ENCODE results near the gene LY6G6D.

The LY6G6D gene

GRCh38 chr6:31737315-31737990 is 22.3 kb downstream of the LY6G6D start:
- DNase-seq: no peak

DNA sequence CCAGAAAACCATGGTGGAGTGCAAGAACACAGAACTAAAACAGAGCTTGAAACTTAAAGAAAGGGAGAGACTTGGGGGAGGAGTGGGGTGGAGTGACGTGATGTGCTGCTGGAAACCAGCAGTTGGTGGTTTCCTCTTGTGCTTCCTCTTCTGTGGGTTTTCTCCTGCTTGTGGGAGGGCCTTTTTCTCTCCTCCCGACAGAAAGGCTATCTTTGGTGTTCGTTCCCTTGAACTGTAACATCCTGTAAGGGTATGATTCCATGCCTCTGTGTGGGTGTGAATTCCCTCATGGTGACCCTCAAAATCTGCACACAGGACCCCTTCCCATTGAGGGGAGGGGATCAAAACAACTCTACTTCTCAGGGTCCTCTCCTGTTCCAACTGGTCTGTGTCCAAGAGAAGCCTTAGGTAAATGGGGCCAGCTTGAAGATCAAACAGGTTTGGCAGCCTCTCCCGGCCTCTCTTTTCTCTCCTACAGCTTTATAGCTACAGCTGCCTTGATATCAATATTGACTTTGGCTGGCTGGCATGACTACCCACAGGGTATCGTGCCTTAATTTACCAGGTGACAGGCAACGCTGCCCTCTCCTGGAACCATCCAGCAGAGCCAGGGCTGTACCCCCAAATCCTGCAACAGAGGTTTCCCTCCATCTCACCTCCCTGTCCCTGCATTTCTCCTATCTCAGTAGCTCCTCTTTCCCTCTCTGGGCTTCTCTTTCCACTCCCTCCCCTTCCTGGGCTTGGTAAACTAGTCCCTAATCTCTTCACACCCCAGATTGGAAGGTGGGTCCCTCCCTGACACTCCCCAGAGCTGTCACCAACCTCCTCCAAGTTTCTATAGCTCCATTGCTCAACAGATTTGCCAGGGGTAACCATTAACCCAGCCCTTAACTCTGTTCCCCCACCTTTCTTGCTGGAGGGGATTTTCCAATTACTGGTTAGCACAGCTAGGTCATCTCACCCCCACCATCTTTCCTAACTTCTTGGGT is 23.1 kb downstream of the LY6G6D start:
- DNase-seq: peak; percentile 54 to 55

DNA sequence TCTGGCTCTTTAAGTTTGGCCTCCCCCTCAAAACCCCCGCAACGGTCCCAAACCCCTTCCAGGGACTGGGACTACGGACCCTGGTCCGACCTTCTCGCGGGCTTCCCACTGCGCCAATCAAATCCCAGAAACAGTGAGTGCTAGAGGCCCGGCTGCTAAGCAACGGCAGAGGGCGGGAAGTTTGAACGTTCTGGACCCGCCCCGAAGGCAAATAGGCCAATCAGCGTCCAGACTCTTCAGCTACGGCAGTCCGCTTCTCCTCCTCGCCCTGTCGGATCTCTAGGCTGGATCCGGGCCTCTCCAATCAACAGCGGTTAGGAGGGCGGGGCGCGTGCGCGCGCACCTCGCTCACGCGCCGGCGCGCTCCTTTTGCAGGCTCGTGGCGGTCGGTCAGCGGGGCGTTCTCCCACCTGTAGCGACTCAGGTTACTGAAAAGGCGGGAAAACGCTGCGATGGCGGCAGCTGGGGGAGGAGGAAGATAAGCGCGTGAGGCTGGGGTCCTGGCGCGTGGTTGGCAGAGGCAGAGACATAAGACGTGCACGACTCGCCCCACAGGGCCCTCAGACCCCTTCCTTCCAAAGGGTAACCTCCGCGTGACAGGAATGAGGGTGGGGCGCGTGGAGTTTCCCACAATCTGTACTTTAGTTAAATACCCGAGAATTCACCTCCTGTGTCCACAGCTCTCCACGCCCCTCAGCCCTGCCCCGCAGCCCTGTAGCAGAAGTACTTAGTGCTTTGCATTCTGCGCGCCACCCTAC is 24.7 kb downstream of the LY6G6D start, which contains the start of gene MSH5:
Gene MSH5, plus strand, starts transcription at position 367 of the 758 bp plus-strand sequence. CDS start 462 bp downstream, outside the sequence.
- peak; percentile 91 to 92 for DNase-seq

DNA sequence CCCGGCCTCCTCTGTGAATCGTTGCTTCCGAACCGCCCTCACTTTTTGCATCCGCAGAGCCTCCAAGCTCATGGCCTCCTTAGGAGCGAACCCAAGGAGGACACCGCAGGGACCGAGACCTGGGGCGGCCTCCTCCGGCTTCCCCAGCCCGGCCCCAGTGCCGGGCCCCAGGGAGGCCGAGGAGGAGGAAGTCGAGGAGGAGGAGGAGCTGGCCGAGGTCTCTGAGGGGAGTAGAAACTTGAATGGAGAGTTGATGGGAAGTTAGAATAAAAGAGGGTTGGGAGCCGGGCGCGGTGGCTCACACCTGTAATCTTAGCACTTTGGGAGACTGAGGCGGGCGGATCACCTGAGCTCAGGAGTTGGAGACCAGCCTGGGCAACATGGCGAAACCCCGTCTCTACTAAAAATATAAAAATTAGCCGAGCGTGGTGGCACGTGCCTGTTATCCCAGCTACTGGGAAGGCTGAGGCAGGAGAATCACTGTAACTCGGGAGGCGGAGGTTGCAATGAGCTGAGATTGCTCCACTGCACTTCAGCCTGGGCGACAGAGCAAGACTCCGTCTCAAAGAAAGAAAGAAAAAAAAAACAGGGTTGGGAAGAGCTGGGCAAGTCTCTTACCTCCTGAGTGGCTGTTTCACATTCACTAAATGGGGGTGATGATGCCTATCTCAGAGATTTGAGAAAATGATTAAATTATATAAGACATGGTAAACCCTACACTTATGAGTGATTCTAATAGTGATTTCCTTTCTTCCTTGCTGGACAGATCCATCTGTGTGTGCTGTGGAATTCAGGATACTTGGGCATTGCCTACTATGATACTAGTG is 25.5 kb downstream of the LY6G6D start:
- no peak for DNase-seq

- DNase-seq: no peak
Measured at GRCh38 chr6:31741815-31742214, 26.7 kb downstream of the LY6G6D start.

DNA sequence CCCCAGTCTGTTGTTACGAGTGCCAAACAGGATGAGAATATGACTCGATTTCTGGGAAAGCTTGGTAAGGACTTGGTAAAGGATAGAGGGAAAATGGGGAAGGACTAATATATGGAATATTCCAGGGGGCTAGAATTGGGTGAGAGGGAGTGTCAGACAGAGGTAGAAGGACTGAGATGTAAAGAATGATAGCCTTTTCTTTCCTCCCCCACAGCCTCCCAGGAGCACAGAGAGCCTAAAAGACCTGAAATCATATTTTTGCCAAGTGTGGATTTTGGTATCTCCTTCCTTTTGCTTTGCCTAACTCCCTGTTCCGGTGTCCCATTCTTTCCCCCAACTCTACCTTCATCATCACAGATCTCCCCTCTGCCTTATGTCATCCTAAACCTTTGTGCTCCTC is 27.7 kb downstream of the LY6G6D start:
- no peak for DNase-seq

DNA sequence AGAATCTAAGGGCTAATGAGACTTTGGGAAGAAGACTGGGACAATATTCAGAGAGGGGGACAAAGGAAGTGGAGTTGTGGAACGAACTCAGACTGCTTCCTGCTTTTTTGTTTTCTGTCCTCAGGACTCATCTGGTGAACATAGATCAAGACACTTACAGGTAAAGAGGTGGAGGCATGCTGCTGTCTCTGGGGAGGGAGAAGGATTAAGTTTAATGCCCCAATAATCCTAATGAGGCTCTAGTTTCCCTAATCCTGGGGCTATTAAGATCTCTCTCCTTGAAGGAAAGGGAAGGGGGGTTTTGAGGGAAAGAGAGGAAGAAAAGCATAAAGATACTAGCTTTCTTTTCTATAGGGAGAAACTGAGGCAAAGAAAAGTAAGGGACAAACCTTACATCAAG is 29.3 kb downstream of the LY6G6D start:
- DNase-seq: no peak

GRCh38 chr6:31749301-31750036 is 34.3 kb downstream of the LY6G6D start:
- no peak for DNase-seq

GRCh38 chr6:31750411-31751022 is 35.4 kb downstream of the LY6G6D start:
- no peak for DNase-seq

GRCh38 chr6:31752739-31753319 is 37.7 kb downstream of the LY6G6D start:
- no peak for DNase-seq

DNA sequence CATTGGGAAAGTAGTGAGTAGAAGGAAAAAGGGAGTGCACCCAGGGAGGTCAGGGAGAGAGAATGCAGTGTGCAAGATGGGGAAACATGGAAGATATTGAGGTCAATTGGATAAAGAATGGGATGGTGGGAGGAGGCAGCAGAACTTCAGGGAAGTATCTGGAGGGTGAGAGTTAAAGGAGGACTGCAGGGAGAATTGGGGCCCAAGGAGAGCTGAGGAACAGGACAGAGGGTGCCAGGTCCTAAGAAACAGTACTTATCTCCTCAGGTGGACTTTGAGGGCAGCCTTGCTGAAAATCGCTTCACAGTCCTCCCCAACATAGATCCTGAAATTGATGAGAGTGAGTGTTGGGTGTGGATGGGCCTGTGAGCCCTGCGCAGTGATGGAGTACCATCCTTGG is 43.1 kb downstream of the LY6G6D start:
- DNase-seq: no peak

DNA sequence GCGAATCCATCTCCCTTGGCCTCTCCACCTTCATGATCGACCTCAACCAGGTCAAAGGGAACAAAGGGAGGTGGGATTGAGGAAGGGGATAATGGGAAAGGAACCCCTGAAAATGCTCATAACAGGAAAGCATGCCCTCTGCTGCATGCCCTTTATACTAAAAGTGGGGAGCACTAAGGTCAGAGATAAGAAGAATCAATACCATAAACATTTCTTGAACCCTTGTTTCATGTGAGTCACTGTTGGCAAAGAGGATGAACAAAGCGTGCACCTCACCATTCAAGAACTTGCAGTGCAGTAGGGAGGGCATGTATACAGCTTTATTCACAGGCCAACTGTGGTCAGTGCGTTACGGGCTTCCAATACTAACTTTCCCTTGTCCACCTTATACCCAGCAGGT is 45.6 kb downstream of the LY6G6D start:
- DNase-seq: no peak

DNA sequence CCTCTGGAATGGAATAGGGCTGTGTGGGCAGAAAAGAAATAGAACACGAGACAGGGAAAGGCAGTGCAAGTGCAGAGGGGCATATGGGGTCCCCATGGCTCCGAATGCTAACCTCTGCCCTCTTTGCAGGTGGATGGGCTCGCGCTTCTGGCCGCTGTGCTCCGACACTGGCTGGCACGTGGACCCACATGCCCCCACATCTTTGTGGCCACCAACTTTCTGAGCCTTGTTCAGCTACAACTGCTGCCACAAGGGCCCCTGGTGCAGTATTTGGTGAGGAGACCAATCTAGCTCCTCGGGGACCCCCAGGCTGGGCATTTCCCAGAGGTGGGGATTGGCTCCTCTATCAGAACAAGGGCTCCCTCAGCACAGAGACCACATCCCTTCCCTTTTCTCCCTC is 46.2 kb downstream of the LY6G6D start:
- DNase-seq: no peak

GRCh38 chr6:31762356-31762755 is 47.2 kb downstream of the LY6G6D start, which contains the start of gene SAPCD1:
SAPCD1 (plus strand) TSS chr6:31762656; CDS start chr6:31763055, 399 bp downstream.
- DNase-seq: no peak

GRCh38 chr6:31762878-31763618 is 47.9 kb downstream of the LY6G6D start:
- no peak for DNase-seq

DNA sequence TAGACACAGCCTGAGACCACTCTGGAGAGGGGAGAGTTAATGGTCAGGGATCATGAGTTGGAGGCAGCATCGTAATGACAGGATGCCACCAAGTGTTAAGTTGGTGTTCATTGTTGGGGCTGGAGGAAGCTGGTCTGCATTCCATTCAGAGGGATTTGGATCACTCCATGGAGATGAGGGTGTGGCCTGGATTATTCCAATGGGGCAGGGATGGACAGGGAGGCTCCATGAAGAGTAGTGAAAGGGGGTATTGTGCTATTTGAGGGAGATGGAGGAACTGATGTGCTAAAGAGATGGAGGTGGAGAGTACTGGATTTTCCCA is 48.4 kb downstream of the LY6G6D start:
- no peak for DNase-seq

DNA sequence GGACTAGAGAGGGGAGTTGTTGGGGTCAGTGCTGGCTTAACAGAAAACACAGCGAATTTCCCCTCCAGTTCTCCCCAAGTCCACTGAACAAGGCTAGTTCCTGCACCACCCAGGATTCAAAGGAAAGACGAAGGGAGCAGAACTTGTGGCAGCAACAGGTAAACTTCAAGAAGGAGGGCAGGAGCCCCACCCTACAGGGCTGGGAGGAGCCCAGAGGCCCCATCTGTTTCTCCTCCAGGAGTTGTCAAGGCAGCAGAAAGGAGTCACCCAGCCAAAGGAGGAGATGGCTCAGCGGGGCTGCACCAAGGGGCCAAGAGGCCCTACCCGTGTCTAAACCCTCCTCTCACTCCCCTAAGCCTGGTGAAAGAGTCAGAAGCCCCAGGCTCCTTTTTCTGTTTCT is 49.0 kb downstream of the LY6G6D start:
- DNase-seq: no peak

DNA sequence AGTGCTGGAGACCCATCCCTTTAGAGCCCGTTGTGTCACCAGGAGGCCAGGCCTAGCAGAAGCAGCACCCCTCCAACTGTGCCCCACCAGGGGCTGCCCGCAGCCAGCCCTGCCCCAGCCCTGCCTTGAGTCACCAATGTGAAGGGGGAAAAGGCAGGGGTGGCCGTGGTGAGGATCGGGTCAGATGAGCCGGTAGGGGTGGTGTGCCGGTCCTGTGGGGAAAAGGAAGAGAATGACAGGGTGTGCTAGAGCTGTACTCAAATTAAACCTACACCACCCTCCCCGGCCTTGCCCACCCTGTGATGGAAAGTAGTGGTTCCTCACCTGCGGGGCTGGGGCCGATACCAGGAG is 50.4 kb downstream of the LY6G6D start:
- DNase-seq: no peak

GRCh38 chr6:31765910-31766794 is 51.0 kb downstream of the LY6G6D start:
- DNase-seq: no peak

Measured in activated CD4-positive, alpha-beta T cell treated with anti-CD3 and anti-CD28 coated beads, Interleukin-2, amount 50 U/mL, for 4 hours (primary cell).